ENCODE results near the gene RAMP2. TPM values are rescaled to one million over a fixed set of nuclear protein-coding genes. Genes with fewer than 3 reads are reported as not detected.

Gene RAMP2
- total RNA-seq, 1 experiment from 2014 or later, result 11.7 TPM

DNA sequence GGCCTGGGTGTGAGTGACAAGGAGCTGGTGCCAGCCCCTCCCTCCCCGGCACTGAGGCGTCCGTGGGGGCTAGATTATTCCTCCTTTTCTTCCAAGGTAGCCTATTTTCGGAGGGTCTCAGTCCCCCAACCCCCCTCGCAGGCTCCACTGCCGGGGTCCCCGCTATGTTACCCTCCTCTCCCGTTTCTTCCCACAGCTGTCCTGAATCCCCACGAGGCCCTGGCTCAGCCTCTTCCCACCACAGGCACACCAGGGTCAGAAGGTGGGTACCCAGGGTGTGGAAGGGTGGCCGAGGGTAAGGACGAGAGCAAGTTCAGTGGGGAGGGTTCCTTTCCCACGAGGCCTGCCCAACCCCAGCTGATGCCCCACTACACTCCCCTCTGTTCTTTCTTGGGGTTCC is 611 bp downstream of the RAMP2 start:
- Mint-ChIP-seq H3K27ac (no peak overlapping the region), H3K36me3 (ENCODE audit: insufficient read depth in 1 of 3, low read depth in 3 of 3) (peaks cover 0 to 1% (median 0%) of the 10 kb centered on the region in 3 experiments; a peak in 1 of 7 replicates), H3K4me1 (peaks cover 18 to 25% of the 10 kb centered on the region in 2 experiments), H3K27me3 (ENCODE audit: low read depth) (peaks cover 50% of the 10 kb centered on the region), H3K9me3 (no peaks in the 10 kb centered on the region), H3K4me3 (peak overlapping the region; percentile 37 to 74)
- H3K56ac ChIP-seq (ENCODE audit: insufficient read length, low read depth, low read length), result no peak overlapping the region
- H2BK120ac ChIP-seq (ENCODE audit: low read depth, low read length, poor library complexity, severe bottlenecking), result no peak overlapping the region
- H3K79me1 ChIP-seq (ENCODE audit: insufficient read depth, low read depth, low read length, poor library complexity, severe bottlenecking), result no peaks in the 10 kb centered on the region
- H2BK5ac ChIP-seq (ENCODE audit: insufficient read length, low read length), result no peak overlapping the region
- H2AFZ ChIP-seq (ENCODE audit: low read length), result no peak overlapping the region
- no peak overlapping the region for H2BK20ac ChIP-seq (ENCODE audit: low read depth, low read length, poor library complexity, severe bottlenecking)
- H3T11ph ChIP-seq (ENCODE audit: low read length), result no peak overlapping the region
- H3K4me1 ChIP-seq (ENCODE audit: insufficient read depth, low read length), result no peaks in the 10 kb centered on the region; the same call in 1 of the 2 replicates
- no peak for TF ChIP-seq CTCF (conservative IDR thresholded peaks at IDR 0.05)
- no peaks in the 10 kb centered on the region for H4K20me1 ChIP-seq (ENCODE audit: control insufficient read depth, insufficient read depth, insufficient read length)
- no peak overlapping the region for H2AK5ac ChIP-seq (ENCODE audit: insufficient read length, low read length)
- no peaks in the 10 kb centered on the region for H3K79me2 ChIP-seq (ENCODE audit: insufficient read depth, low read length)
- H3K14ac ChIP-seq (ENCODE audit: insufficient read depth, low read length), result no peak overlapping the region
- no peak overlapping the region for H3K18ac ChIP-seq (ENCODE audit: insufficient read length, low read depth, low read length)
- no peak overlapping the region for H2BK12ac ChIP-seq (ENCODE audit: insufficient read length, low read depth, low read length)
- no peaks in the 10 kb centered on the region for H3K9me3 ChIP-seq (ENCODE audit: control insufficient read depth, low read depth, low read length)
- no peak overlapping the region for H3K23ac ChIP-seq (ENCODE audit: insufficient read length, low read depth, low read length)
- no peak overlapping the region for H3K27ac ChIP-seq (ENCODE audit: insufficient read length, low read depth, low read length)
- DNase-seq, result no peak
- H4K8ac ChIP-seq (replicated peaks; ENCODE audit: insufficient read length, low read depth, low read length), result no peak overlapping the region
- no peak overlapping the region for H3K4ac ChIP-seq (ENCODE audit: low read depth, low read length)
- no peak overlapping the region for H3K9ac ChIP-seq (ENCODE audit: extremely low read depth, insufficient read length, low read length)
- WGBS (ENCODE audit: extremely low coverage, insufficient read length, low lambda C conversion rate), result no CpG with 5 or more reads among the region's 12 CpGs
- H2BK15ac ChIP-seq (ENCODE audit: low read depth, low read length), result no peak overlapping the region
- H4K5ac ChIP-seq (ENCODE audit: insufficient read length, low read depth, low read length), result no peak overlapping the region
- H4K91ac ChIP-seq (ENCODE audit: insufficient read length, low read depth, low read length), result no peak overlapping the region
- peaks cover 6% of the 10 kb centered on the region for H3K23me2 ChIP-seq (ENCODE audit: insufficient read length, low read depth, low read length, poor library complexity, severe bottlenecking)
- H3K4me2 ChIP-seq (ENCODE audit: insufficient read depth, insufficient read length, low read length), result peak overlapping the region; percentile 67
- peaks cover 23% of the 10 kb centered on the region for H3K27me3 ChIP-seq (ENCODE audit: insufficient read depth, low read length)

All from H9 (cell line).